SK-N-SH (cell line): ENCODE results near the gene TUSC7. TPM values are rescaled to one million over a fixed set of nuclear protein-coding genes. Genes with fewer than 3 reads are reported as not detected.

ENCODE experiments used
- CTCF ChIA-PET: fragments of 300-600, 350-600 bp; formaldehyde crosslinking; extraction: SDS; loops from one replicate; lab custom pipeline; 2021; lab: Yijun Ruan, JAX
- POLR2A ChIA-PET: fragments of 350-600 bp; sonication (Branson Sonifier 250); formaldehyde crosslinking; extraction: SDS; loops from one replicate; lab custom pipeline; 2020; ENCODE audit warnings: antibody characterized with exemption, inconsistent platforms; lab: Yijun Ruan, JAX
- DNase-seq: peaks from one replicate; pipeline ENCODE4 v3.0.0; 2012
- H2AFZ ChIP-seq: fragments of 200-600 bp; sonication (generic); 2 replicates; pipeline ENCODE4 v1.8.1; 2016; ENCODE audit warnings: antibody characterized with exemption, mild to moderate bottlenecking, low read depth
- H3F3A ChIP-seq: fragments of 200-600 bp; sonication (generic); replicated peaks from 2 replicates; pipeline ENCODE3; 2016; ENCODE audit warnings: antibody characterized with exemption, mild to moderate bottlenecking; ENCODE audit not compliant: insufficient read depth
- H3K27ac ChIP-seq, 2 experiments: fragments of 200-500 bp in 1 of 2; fragments of 200-600 bp in 1 of 2; sonication (Bioruptor generic) in 1 of 2; sonication (generic), shearing (Covaris generic) in 1 of 2; 2 replicates each; pipeline versions ENCODE4 v1.5.1 to v1.6.1; 2014 to 2016; ENCODE audit warnings: low read depth in 2 of 2, inconsistent platforms in 1 of 2, low read length in 1 of 2, mild to moderate bottlenecking in 1 of 2, mixed read lengths in 1 of 2
- H3K27me3 ChIP-seq: fragments of 200-600 bp; sonication (generic), shearing (Covaris generic); 2 replicates; pipeline ENCODE4 v1.6.1; 2016; ENCODE audit warnings: mixed run types; ENCODE audit not compliant: insufficient read depth
- H3K36me3 ChIP-seq, 2 experiments: fragments of 200-500 bp in 1 of 2; fragments of 200-600 bp in 1 of 2; sonication (Bioruptor generic) in 1 of 2; sonication (generic) in 1 of 2; replicated peaks in 1 of 2; 2 replicates each; pipeline versions ENCODE3 to v1.5.1; 2014 to 2016; ENCODE audit warnings: low read length in 1 of 2, mild to moderate bottlenecking in 1 of 2; ENCODE audit not compliant: insufficient read depth in 2 of 2, control insufficient read depth in 1 of 2
- H3K4me1 ChIP-seq, 2 experiments: fragments of 200-500 bp in 1 of 2; fragments of 200-600 bp in 1 of 2; sonication (Bioruptor generic) in 1 of 2; sonication (generic), shearing (Covaris generic) in 1 of 2; 2 replicates each; pipeline versions ENCODE4 v1.5.1 to v1.6.1; 2014 to 2016; ENCODE audit warnings: low read depth in 1 of 2, low read length in 1 of 2, mixed run types in 1 of 2; ENCODE audit not compliant: insufficient read depth in 2 of 2, control insufficient read depth in 1 of 2
- H3K4me2 ChIP-seq: fragments of 200-600 bp; sonication (generic), shearing (Covaris generic); 2 replicates; pipeline ENCODE4 v1.6.1; 2017; ENCODE audit warnings: mixed run types
- H3K4me3 ChIP-seq, 2 experiments: fragments of 200-500 bp in 1 of 2; fragments of 200-600 bp in 1 of 2; sonication (Bioruptor generic) in 1 of 2; sonication (generic), shearing (Covaris generic) in 1 of 2; 2 replicates each; pipeline versions ENCODE4 v1.5.1 to v1.8.1; 2014 to 2016; ENCODE audit warnings: low read depth in 2 of 2, inconsistent platforms in 1 of 2, low read length in 1 of 2, mild to moderate bottlenecking in 1 of 2, mixed read lengths in 1 of 2, moderate library complexity in 1 of 2
- H3K79me2 ChIP-seq: fragments of 200-600 bp; sonication (generic); 2 replicates; pipeline ENCODE4 v1.8.1; 2017; ENCODE audit warnings: mild to moderate bottlenecking; ENCODE audit not compliant: insufficient read depth
- H3K9ac ChIP-seq: fragments of 200-600 bp; sonication (generic); 2 replicates; pipeline ENCODE4 v1.6.1; 2017; ENCODE audit warnings: mixed run types
- H3K9me2 ChIP-seq: fragments of 200-600 bp; sonication (generic); 2 replicates; pipeline ENCODE4 v1.6.1; 2017; ENCODE audit warnings: mixed run types
- H3K9me3 ChIP-seq: fragments of 200-600 bp; sonication (generic); 2 replicates; pipeline ENCODE4 v1.6.1; 2017; ENCODE audit warnings: mixed run types, mild to moderate bottlenecking, moderate library complexity
- H4K20me1 ChIP-seq: fragments of 200-600 bp; sonication (generic); 2 replicates; pipeline ENCODE4 v1.6.1; 2017; ENCODE audit warnings: mild to moderate bottlenecking, mixed run types; ENCODE audit not compliant: insufficient read depth
- EP300 ChIP-seq, 2 experiments: IDR thresholded peaks; 2 replicates each; pipeline versions ENCODE4 v1.4.0 to v1.6.1; 2012; ENCODE audit warnings: borderline replicate concordance in 1 of 2, low read depth in 1 of 2, low read length in 1 of 2
- IRF3 ChIP-seq: fragments of 150-350 bp; IDR thresholded peaks from 2 replicates; pipeline ENCODE4 v1.6.1; 2016; ENCODE audit warnings: mild to moderate bottlenecking, low read depth, low read length
- MEF2A ChIP-seq: IDR thresholded peaks from 2 replicates; pipeline ENCODE4 v1.4.0; 2012; ENCODE audit warnings: low read depth, borderline replicate concordance
- MXI1 ChIP-seq: IDR thresholded peaks from 2 replicates; pipeline ENCODE4 v1.6.1; 2012; ENCODE audit warnings: mild to moderate bottlenecking, low read depth, low read length, improper control_type of control experiment
- NFIC ChIP-seq: IDR thresholded peaks from 2 replicates; pipeline ENCODE4 v1.4.0; 2012; ENCODE audit warnings: borderline replicate concordance
- PBX3 ChIP-seq: IDR thresholded peaks from 2 replicates; pipeline ENCODE4; 2012
- RCOR1 ChIP-seq: fragments of 150-350 bp; IDR thresholded peaks from 2 replicates; pipeline ENCODE4 v1.6.1; 2017; ENCODE audit warnings: antibody characterized with exemption, low read length
- RFX5 ChIP-seq: IDR thresholded peaks from 2 replicates; pipeline ENCODE4 v1.6.1; 2012; ENCODE audit warnings: mild to moderate bottlenecking, improper control_type of control experiment, low read length
- TAF1 ChIP-seq: IDR thresholded peaks from 2 replicates; pipeline ENCODE4 v1.6.1; 2012; ENCODE audit warnings: low read depth, mild to moderate bottlenecking, low read length, moderate library complexity, borderline replicate concordance
- USF1 ChIP-seq: IDR thresholded peaks from 2 replicates; pipeline ENCODE4 v1.4.0; 2012; ENCODE audit warnings: low read depth, borderline replicate concordance
- USF2 ChIP-seq: fragments of 150-350 bp; IDR thresholded peaks from 2 replicates; pipeline ENCODE4 v1.6.1; 2017; ENCODE audit warnings: antibody characterized with exemption, low read length, low read depth, borderline replicate concordance
- ZBTB33 ChIP-seq: IDR thresholded peaks from 2 replicates; pipeline ENCODE4 v1.4.0; 2012; ENCODE audit warnings: low read depth, borderline replicate concordance
- WGBS: methylation state at CpG from one replicate; pipeline ENCODE4 v1.1.6; 2017; ENCODE audit warnings: low lambda C conversion rate; 5-methylcytosine and 5-hydroxymethylcytosine counted together
- polyA plus RNA-seq, 3 experiments: library from polyadenylated mRNA; depleted of rRNA; stranded (reverse); fragments of >200 nt; gene quantifications; 2 replicates each; pipeline ENCODE4 v1.2.3, GENCODE V29; 2012

TUSC7 gene
- polyA plus RNA-seq, 1 of the 3 experiments (the other 2 are of a cell fraction): not detected

- ChIA-PET CTCF (interaction anchor here (0.6 kb wide), 1 partner anchor 1557 kb away, joined by 3 read pairs; no protein-coding TSS in a partner anchor), POLR2A (no interaction called here)
- Histone ChIP-seq H3K4me1 (peaks cover 0 to 2% of the 10 kb centered on the region in 2 experiments; a peak in 2 of 4 replicates), H3K27me3 (no peaks in the 10 kb centered on the region), H3K9me3 (no peaks in the 10 kb centered on the region), H3K27ac (no peak overlapping the region), H3K36me3 (no peaks in the 10 kb centered on the region), H3K4me3 (no peak overlapping the region), H3K9ac (no peak overlapping the region), H2AFZ (no peak overlapping the region), H3K9me2 (no peaks in the 10 kb centered on the region), H3K79me2 (no peaks in the 10 kb centered on the region), H3F3A (no peaks in the 10 kb centered on the region), H4K20me1 (no peaks in the 10 kb centered on the region), H3K4me2 (no peak overlapping the region)
- DNase-seq: no peak
- TF ChIP-seq MEF2A (no peak), EP300 (IDR thresholded peaks at IDR 0.05; ENCODE audit: borderline replicate concordance in 1 of 2, low read depth in 1 of 2, low read length in 1 of 2) (no peak), USF2 (no peak), RCOR1 (no peak), TAF1 (no peak), RFX5 (no peak), PBX3 (no peak), IRF3 (no peak), USF1 (no peak), ZBTB33 (no peak), NFIC (no peak), MXI1 (no peak)
- 64% methylated on average over 4 of the region's 4 CpGs for WGBS
Measured at GRCh38 chr3:116716490-116716889, 6.9 kb downstream of the TUSC7 start.
